Amniotic stem cell (primary cell): ENCODE results near the gene ADM.

ENCODE experiments used
- DNase-seq: peaks from one replicate; lab custom pipeline; 2025; lab: John Stamatoyannopoulos, UW

Gene ADM

DNA sequence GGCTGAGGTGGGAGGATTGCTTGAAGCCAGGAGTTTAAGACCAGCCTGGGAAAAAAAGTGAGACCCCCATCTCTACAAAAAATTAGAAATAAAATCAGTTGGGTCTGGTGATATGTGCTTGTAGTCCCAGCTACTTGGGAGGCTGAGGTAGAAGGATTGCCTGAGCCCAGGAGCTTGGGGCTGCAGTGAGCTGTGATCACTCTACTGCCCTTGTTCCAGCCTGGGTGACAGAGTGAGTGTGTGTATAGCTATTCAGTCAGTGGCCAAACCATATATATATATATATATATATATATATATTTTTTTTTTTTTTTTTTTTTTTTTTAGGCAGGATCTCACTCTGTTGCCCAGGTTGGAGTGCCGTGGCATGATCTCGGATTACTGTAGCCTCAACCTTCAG lies 24.5 kb downstream of the ADM start:
- DNase-seq = no peak

DNA sequence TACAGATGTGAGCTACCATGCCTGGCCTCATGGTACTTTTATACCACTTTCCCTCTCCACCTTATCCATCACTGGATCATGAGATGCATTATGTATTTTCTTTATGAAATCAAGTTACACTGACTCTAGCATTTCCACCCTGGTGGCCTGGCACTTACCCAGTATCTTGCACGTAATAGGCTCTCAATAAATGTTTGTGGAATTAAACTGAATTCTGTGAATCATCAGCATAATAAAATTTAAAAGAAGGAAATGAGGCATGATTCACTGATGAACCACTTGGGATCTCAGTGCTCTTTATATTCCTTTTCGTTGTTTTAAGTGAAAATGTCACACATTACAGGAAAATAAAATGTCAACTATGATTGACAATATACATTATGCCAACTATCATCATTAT lies 25.1 kb downstream of the ADM start:
- peak; percentile 85 for DNase-seq

DNA sequence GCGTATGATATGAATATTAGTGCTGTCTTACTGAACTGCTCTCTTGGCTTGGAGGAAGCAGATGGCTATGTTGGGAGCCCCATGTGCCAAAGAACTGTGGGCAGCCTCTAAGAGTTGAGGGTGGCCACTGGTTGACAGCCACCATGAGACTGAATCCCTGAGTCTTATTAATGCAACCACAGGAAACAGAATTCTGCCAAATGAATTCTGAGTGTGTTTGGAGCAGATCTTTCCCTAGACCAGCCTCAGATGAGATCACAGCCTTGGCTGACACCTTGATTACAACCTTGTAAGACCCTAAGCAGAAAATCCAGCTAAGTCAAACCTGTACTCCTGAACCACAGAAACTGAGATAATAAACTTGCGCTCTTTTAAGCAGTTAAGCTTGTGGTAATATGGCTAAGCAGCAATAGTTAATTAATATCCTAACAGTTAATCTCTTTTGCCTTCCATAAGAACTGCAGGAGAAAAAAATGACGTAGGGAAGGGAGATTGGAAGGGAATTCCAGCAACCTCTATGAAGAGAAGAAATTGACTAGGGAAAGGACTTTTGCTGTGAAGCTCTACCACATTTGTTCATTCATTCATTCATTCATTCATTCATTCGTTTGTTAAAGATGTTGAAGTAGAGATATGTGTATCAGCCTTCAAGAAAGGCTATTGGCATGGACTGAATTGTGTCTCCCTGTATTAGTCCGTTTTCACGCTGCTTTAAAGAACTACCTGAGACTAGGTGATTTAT lies 26.8 kb downstream of the ADM start:
- DNase-seq = no peak

DNA sequence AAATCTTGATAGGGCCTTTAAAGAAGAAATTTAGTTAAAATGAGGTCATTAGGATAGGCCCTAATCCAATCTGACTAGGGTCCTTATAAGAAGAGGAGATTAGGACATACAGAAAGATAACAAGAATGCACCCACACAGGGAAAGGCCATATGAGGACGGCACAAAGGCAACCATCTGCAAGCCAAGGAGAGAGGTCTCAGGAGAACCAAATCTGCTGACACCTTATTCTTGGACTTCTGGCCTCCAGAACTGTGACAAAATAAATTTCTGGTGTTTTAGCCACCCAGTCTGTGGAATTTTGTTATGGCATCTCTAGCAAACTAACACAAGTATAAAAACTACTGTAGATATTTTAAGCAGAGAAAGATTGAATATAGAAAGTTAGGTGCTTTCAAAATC lies 28.6 kb downstream of the ADM start:
- no peak for DNase-seq

DNA sequence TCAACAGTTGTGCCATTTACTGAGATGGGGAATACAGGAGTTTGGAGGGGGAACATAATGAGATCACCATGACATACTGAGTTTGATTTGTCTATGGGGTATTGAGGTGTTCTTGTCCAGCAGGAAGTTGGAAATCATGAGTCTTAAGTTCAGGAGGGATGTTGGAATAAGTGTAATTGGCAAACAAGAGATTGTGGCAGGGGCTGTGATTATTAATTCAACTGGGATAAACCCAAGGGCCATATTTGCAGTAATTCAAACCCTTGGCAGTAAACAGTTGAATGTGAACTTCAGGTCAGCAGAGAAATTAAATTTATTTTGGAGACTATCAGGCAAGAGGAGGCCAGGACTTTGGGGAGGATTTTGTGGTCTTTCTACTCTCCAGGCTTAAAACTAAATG lies 33.4 kb downstream of the ADM start:
- DNase-seq = no peak

DNA sequence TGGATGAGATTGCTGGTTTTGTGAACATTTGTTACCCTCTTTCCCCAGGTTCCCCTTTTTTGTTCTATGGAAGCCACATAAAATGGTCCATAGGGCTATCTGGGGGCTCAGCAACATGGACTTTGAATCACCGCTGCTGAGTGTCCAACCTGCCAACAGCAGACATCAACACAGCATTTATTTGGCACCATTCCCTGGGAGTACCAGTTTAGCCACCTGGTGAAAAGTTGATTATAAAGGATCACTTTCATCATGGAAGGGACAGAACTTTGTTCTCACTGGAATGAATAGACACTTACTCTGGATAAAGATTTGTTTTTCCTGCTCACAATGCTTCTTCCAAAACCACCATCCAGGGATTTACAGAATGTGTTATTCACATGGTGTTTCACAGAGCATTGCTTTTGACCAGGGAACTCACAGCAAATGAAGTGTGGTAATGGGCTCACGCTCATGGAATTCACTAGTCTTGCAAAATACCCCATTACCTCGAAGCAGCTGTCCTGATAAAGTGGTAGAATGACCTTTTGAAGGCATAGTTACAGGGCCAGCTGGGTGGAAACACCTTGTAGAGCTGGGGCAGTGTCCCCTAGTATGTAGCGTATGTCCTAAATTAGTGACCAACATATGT lies 43.9 kb downstream of the ADM start:
- DNase-seq = no peak

DNA sequence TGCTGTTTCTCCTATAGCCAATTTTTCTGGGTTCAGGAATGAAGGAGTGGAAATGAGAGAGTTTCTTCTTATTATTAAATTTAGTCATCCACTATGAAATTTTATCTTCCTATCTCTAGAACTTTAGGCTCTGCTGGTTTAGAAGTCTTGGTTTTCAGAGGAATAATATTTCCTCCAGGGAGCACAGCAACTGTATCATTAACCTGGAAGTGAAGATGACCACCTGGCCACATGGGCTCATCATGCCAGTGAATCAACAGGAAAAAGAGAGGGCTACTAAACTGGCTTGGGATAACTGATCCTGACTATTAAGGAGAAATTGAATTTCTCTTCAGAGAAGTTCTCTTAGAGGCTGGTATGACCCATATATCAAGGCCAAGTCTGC lies 44.4 kb downstream of the ADM start:
- DNase-seq = no peak

DNA sequence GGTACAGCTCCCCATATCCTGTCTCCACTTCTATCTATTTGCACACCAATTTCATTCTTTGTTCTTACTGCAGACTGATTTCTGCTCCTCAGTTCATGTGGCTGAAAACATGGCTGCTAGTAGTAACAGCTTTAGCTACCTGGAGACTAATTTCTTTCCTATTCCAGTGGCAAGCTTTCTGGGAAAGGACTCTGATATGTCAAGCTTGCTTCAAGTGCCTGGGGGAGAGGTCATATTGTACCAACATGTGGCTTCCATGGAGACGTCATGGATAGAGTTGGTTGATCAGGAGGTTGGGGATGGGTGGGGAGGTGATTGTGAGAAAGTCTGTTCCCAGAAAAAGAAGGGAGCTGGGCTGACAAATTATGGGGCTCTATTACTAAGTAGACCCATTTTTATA lies 44.9 kb downstream of the ADM start:
- DNase-seq = no peak

DNA sequence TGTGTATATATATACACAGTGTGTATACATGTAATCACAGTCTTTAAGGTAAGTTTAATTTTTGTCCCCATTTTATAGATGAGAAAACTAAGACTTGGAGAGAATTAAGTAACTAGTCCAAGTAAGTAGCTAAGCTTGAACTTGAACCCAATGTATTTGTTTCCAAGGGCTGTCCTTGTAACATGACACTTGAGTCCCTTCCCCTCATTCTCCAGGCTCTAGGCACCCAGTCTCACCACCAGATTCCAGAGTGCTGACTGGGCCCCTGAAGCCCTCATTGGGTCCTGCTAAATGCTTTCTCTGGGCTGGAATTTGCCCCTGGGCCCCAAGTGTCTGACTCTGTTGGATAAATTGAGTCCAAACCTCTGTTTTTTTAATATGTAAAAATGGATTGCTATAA lies 45.5 kb downstream of the ADM start:
- DNase-seq = no peak

DNA sequence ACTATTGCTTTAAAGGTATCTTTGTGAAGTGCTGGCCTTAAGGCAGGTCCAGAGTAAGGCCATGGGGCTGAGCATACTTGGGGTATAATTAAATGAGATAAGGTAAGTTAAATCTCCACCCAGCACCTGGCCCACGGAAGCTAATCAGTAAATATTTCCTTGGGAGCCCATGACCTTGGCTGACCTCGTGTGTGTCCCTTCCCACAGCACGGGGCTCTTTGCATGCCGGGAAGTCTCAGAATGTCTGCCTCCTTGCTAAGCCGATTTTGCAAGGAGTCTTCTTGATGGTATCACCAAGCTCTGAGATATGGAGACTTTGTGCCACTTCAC lies 46.5 kb downstream of the ADM start:
- no peak for DNase-seq

DNA sequence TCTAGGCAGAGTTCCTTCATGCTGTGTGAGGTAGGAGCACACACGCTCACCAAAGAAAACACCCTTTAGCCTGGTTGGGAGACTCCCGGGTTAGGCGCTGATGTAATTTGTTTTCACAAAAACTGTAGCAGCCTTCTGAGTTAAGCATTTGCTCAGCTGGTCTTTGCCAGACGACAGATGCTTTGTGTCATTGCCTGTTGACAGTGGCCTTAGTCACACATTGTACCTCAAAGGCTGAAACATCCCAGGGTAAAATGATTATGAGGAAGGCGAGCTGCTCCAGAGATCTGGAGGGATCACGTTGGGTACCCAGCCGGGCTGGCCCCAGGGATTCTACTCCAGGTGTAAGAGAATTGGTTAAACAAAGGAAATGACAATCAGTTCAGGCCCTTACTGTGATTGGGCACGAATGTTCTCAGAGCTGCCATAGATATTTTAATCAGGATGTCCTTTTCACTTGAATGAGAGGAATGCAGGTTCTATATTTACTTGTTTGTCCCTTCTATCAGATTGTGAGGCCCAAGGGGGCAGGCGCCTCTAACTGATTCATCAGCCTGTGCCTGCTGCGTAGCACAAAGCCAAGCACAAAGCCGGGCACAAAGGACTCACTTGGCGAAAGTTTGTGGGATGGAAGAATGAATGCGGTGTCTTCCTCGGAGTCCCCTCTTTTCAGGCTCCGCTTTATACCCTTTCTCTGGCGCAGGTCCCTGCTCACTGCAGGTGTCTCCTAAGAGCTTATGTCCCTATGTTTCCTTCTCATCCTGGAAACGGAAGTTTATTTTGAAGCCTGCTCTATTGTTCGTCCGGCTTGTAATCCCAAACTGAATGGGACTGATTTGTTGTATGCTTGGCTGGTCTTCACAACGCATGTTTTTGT lies 47.1 kb downstream of the ADM start:
- peak; percentile 80 for DNase-seq

DNA sequence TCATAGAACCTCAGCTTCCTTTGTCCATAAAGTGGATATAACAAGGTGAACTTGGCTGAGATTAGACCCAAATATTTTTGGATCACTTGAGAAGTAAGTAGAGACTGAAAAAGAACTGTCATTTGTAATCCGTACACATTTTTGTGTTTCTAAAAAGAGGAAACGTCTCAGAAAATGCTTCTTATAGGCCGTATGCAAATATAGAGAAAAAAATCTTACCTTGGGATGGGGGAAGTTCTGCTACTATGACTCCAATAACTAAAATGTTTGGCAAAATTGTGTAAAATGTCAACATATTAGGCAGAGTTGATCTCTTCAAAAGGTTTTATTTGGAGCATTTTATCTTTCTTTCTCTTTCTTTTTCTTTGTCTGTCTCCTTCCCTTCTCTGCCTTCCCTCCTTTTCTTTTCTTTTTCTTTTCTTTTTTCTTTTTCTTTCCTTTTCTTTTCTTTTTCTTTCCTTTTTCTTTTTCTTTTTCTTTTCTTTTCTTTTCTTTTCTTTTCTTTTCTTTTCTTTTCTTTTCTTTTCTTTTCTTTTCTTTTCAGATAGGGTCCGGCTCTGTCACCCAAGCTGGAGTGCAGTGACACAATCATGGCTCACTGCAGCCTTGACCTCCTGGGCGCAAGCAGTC lies 48.2 kb downstream of the ADM start:
- no peak for DNase-seq

DNA sequence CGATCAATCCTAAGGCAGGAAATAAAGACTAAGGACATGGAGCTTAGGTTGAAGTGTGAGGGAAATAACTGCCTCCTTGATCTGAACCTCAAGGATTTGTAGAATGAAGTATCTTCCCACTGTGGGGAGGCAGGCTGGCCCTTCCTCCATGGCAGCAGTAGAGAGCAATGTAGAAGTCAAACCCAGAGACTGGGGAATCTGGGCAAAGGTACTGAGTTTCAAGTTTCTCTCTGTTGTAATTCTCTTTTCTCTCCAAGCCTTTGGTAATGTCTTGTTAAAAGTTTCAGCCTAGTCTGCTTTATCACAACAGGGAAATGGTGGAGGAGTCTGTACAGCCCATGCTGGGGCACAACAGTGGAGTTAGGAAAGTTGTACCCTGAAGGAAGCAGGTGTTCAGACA lies 49.5 kb downstream of the ADM start:
- DNase-seq = no peak

DNA sequence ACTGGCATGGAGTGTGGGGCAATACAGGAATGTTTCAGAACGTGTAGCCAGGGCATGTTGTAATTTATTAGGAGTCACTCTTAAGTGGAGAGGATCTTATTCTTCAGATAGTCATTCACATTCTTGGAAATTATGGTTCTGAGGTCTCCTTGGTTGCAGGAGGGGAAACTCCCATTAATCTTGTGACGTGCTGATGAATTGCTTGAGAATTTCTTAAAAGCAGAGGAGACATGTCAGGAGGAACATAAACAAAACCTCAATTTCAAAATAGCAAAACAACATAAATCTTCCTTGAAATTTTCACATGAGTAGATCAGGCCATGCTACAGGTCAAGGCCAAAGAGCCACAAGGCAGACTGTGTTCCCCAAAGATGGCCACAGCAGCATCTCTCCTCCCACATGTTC lies 50.4 kb downstream of the ADM start:
- DNase-seq = no peak

DNA sequence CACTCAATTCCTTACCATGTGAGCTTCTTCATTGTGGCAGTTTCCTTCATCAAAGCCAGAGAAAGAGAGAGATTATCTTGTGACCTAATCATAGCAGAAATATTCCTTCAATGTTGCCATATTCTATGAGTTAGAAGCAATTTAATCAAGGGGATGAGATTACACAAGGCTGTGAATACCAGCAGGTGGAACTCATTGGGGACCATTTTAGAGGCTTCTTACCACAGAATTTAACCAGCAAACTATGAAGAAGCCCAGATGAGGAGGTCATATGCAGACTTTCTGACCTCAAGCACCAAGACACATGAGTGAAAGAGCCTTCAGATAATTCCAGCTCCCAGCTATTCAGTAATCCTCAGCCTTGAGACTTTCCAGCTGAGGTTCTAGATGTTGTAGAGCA lies 51.3 kb downstream of the ADM start:
- no peak for DNase-seq
